ENCODE data around the gene TULP4. TPM values are rescaled to one million over a fixed set of nuclear protein-coding genes. Genes with fewer than 3 reads are reported as not detected.
"Not testable (repeated sequence)": the region's sequence is repeated elsewhere in the genome, so short reads cannot be mapped to it uniquely, and the experiment has no call there.

Gene TULP4
- total and polyA plus RNA-seq, 2 donors: 5.3 to 293 TPM

- H3K27ac ChIP-seq (ENCODE audit: low read depth); DNase-seq (ENCODE audit: extremely low spot score); H3K4me1 ChIP-seq (ENCODE audit: insufficient read depth); H3K36me3 ChIP-seq (ENCODE audit: insufficient read depth); H3K4me3 ChIP-seq (ENCODE audit: low read depth, low read length): not testable (repeated sequence)
- 86% methylated on average over 7 of the region's 7 CpGs for WGBS
Observed at GRCh38 chr6:158302195-158302796, 10.0 kb upstream of the TULP4 start.

- no peaks in the 10 kb centered on the region for H3K36me3 ChIP-seq (ENCODE audit: insufficient read depth)
- no peaks in the 10 kb centered on the region for H3K4me1 ChIP-seq (ENCODE audit: insufficient read depth)
- no peak overlapping the region for H3K4me3 ChIP-seq (ENCODE audit: low read depth, low read length)
- DNase-seq (ENCODE audit: extremely low spot score): no peak
- WGBS: 66% methylated on average over 7 of the region's 7 CpGs
- H3K27ac ChIP-seq (ENCODE audit: low read depth): no peak overlapping the region
Observed at GRCh38 chr6:158303210-158303731, 9.0 kb upstream of the TULP4 start.

- Histone ChIP-seq H3K36me3 (ENCODE audit: insufficient read depth) (no peaks in the 10 kb centered on the region), H3K27ac (ENCODE audit: low read depth) (no peak overlapping the region), H3K4me3 (ENCODE audit: low read depth, low read length) (no peak overlapping the region), H3K4me1 (ENCODE audit: insufficient read depth) (no peaks in the 10 kb centered on the region)
- no peak for DNase-seq (ENCODE audit: extremely low spot score)
Observed at GRCh38 chr6:158304254-158304653, 8.0 kb upstream of the TULP4 start.

- DNase-seq (ENCODE audit: extremely low spot score): no peak
- WGBS: 85% methylated on average over 5 of the region's 5 CpGs
- no peaks in the 10 kb centered on the region for H3K4me1 ChIP-seq (ENCODE audit: insufficient read depth)
- no peak overlapping the region for H3K4me3 ChIP-seq (ENCODE audit: low read depth, low read length)
- H3K36me3 ChIP-seq (ENCODE audit: insufficient read depth): no peaks in the 10 kb centered on the region
- no peak overlapping the region for H3K27ac ChIP-seq (ENCODE audit: low read depth)
Observed at GRCh38 chr6:158309814-158310213, 2.5 kb upstream of the TULP4 start.

GRCh38 chr6:158311193-158311592, 1.1 kb upstream of the TULP4 start:
- Histone ChIP-seq H3K4me3 (ENCODE audit: low read depth, low read length) (no peak overlapping the region), H3K4me1 (ENCODE audit: insufficient read depth) (no peaks in the 10 kb centered on the region), H3K36me3 (ENCODE audit: insufficient read depth) (no peaks in the 10 kb centered on the region), H3K27ac (ENCODE audit: low read depth) (no peak overlapping the region)
- WGBS: 70% methylated on average over 8 of the region's 8 CpGs
- DNase-seq (ENCODE audit: extremely low spot score): no peak

GRCh38 chr6:158311626-158312025, 639 bp upstream of the TULP4 start:
- 64% methylated on average over 4 of the region's 4 CpGs for WGBS
- H3K36me3 ChIP-seq (ENCODE audit: insufficient read depth): no peaks in the 10 kb centered on the region
- H3K4me3 ChIP-seq (ENCODE audit: low read depth, low read length): no peak overlapping the region
- H3K4me1 ChIP-seq (ENCODE audit: insufficient read depth): no peaks in the 10 kb centered on the region
- H3K27ac ChIP-seq (ENCODE audit: low read depth): no peak overlapping the region
- DNase-seq (ENCODE audit: extremely low spot score): no peak

GRCh38 chr6:158312672-158313397, 570 bp downstream of the TULP4 start:
- H3K36me3 ChIP-seq (ENCODE audit: insufficient read depth): no peaks in the 10 kb centered on the region
- H3K4me3 ChIP-seq (ENCODE audit: low read depth, low read length): no peak overlapping the region
- WGBS: 73% methylated on average over 11 of the region's 11 CpGs
- no peak for DNase-seq (ENCODE audit: extremely low spot score)
- no peaks in the 10 kb centered on the region for H3K4me1 ChIP-seq (ENCODE audit: insufficient read depth)
- no peak overlapping the region for H3K27ac ChIP-seq (ENCODE audit: low read depth)

- Histone ChIP-seq H3K4me1 (ENCODE audit: insufficient read depth) (no peaks in the 10 kb centered on the region), H3K36me3 (ENCODE audit: insufficient read depth) (no peaks in the 10 kb centered on the region), H3K4me3 (ENCODE audit: low read depth, low read length) (no peak overlapping the region), H3K27ac (ENCODE audit: low read depth) (no peak overlapping the region)
- 80% methylated on average over 9 of the region's 9 CpGs for WGBS
- DNase-seq (ENCODE audit: extremely low spot score): no peak
Observed at GRCh38 chr6:158313989-158314388, 1.7 kb downstream of the TULP4 start.

GRCh38 chr6:158314737-158315136, 2.5 kb downstream of the TULP4 start:
- Histone ChIP-seq H3K4me3 (ENCODE audit: low read depth, low read length) (no peak overlapping the region), H3K27ac (ENCODE audit: low read depth) (no peak overlapping the region), H3K36me3 (ENCODE audit: insufficient read depth) (no peaks in the 10 kb centered on the region), H3K4me1 (ENCODE audit: insufficient read depth) (no peaks in the 10 kb centered on the region)
- WGBS: 96% methylated on average over 3 of the region's 3 CpGs
- no peak for DNase-seq (ENCODE audit: extremely low spot score)

GRCh38 chr6:158316022-158316421, 3.8 kb downstream of the TULP4 start:
- H3K36me3 ChIP-seq (ENCODE audit: insufficient read depth): no peaks in the 10 kb centered on the region
- H3K27ac ChIP-seq (ENCODE audit: low read depth): no peak overlapping the region
- no peak for DNase-seq (ENCODE audit: extremely low spot score)
- no peak overlapping the region for H3K4me3 ChIP-seq (ENCODE audit: low read depth, low read length)
- H3K4me1 ChIP-seq (ENCODE audit: insufficient read depth): no peaks in the 10 kb centered on the region
- 73% methylated on average over 3 of the region's 3 CpGs for WGBS

GRCh38 chr6:158321960-158322359, 9.7 kb downstream of the TULP4 start:
- H3K36me3 ChIP-seq (ENCODE audit: insufficient read depth): peaks cover 1% of the 10 kb centered on the region
- peaks cover 1% of the 10 kb centered on the region for H3K4me1 ChIP-seq (ENCODE audit: insufficient read depth)
- H3K27ac ChIP-seq (ENCODE audit: low read depth): no peak overlapping the region
- DNase-seq (ENCODE audit: extremely low spot score): peak; percentile 54
- H3K4me3 ChIP-seq (ENCODE audit: low read depth, low read length): no peak overlapping the region

GRCh38 chr6:158322400-158322723, 10.1 kb downstream of the TULP4 start:
- peaks cover 1% of the 10 kb centered on the region for H3K4me1 ChIP-seq (ENCODE audit: insufficient read depth)
- no peak overlapping the region for H3K27ac ChIP-seq (ENCODE audit: low read depth)
- no peak overlapping the region for H3K4me3 ChIP-seq (ENCODE audit: low read depth, low read length)
- H3K36me3 ChIP-seq (ENCODE audit: insufficient read depth): peaks cover 1% of the 10 kb centered on the region
- no peak for DNase-seq (ENCODE audit: extremely low spot score)

- Histone ChIP-seq H3K4me3 (ENCODE audit: low read depth, low read length) (no peak overlapping the region), H3K4me1 (ENCODE audit: insufficient read depth) (peaks cover 1% of the 10 kb centered on the region)
Observed at GRCh38 chr6:158322724-158323560, 10.7 kb downstream of the TULP4 start.

GRCh38 chr6:158323561-158323958, 11.3 kb downstream of the TULP4 start:
- DNase-seq (ENCODE audit: extremely low spot score): no peak
- Histone ChIP-seq H3K27ac (ENCODE audit: low read depth) (no peak overlapping the region), H3K4me3 (ENCODE audit: low read depth, low read length) (no peak overlapping the region), H3K36me3 (ENCODE audit: insufficient read depth) (peaks cover 1% of the 10 kb centered on the region), H3K4me1 (ENCODE audit: insufficient read depth) (peaks cover 1% of the 10 kb centered on the region)
- 91% methylated on average over 2 of the region's 2 CpGs for WGBS

More at GRCh38 chr6:158322724-158323560, 10.7 kb downstream of the TULP4 start:
- H3K36me3 ChIP-seq (ENCODE audit: insufficient read depth): peaks cover 1% of the 10 kb centered on the region
- H3K27ac ChIP-seq (ENCODE audit: low read depth): no peak overlapping the region
- WGBS: 74% methylated on average over 11 of the region's 11 CpGs
- no peak for DNase-seq (ENCODE audit: extremely low spot score)
